HUDEP-2 (cell line): ENCODE measurements around the gene STARD3.

Experiments
- DNase-seq, 76 experiments: peaks; one replicate each; lab custom pipeline; 2025; ENCODE audit not compliant: unreplicated experiment in 76 of 76; lab: John Stamatoyannopoulos, UW

STARD3 gene

DNA sequence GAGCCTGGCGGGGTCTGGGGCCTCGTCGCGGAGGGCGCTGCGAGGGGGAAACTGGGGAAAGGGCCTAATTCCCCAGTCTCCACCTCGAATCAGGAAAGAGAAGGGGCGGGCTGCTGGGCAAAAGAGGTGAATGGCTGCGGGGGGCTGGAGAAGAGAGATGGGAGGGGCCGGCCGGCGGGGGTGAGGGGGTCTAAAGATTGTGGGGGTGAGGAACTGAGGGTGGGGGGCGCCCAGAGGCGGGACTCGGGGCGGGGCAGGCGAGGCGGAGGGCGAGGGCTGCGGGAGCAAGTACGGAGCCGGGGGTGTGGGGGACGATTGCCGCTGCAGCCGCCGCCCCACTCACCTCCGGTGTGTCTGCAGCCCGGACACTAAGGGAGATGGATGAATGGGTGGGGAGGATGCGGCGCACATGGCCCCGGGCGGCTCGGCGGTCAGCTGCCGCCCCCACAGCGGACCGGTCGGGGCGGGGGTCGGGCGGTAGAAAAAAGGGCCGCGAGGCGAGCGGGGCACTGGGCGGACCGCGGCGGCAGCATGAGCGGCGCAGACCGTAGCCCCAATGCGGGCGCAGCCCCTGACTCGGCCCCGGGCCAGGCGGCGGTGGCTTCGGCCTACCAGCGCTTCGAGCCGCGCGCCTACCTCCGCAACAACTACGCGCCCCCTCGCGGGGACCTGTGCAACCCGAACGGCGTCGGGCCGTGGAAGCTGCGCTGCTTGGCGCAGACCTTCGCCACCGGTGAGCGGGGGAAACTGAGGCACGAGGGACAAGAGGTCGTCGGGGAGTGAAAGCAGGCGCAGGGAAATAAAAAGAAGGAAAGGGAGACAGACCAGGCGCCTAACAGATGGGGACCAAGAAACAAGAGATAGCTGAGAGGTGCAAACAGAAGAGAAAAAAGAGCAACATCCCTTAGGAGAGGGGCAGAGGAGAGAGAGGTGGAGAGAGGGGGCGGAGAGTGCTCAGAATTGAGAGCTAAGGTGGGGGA lies 31.3 kb downstream of the STARD3 start, which contains the start of gene PNMT:
Gene PNMT (plus strand): TSS at position 509 of the 980 bp plus-strand sequence. CDS start 23 bp downstream, at position 532.
- peak in 62 of 76 experiments; percentile 35 to 91 (median 72) for DNase-seq

DNA sequence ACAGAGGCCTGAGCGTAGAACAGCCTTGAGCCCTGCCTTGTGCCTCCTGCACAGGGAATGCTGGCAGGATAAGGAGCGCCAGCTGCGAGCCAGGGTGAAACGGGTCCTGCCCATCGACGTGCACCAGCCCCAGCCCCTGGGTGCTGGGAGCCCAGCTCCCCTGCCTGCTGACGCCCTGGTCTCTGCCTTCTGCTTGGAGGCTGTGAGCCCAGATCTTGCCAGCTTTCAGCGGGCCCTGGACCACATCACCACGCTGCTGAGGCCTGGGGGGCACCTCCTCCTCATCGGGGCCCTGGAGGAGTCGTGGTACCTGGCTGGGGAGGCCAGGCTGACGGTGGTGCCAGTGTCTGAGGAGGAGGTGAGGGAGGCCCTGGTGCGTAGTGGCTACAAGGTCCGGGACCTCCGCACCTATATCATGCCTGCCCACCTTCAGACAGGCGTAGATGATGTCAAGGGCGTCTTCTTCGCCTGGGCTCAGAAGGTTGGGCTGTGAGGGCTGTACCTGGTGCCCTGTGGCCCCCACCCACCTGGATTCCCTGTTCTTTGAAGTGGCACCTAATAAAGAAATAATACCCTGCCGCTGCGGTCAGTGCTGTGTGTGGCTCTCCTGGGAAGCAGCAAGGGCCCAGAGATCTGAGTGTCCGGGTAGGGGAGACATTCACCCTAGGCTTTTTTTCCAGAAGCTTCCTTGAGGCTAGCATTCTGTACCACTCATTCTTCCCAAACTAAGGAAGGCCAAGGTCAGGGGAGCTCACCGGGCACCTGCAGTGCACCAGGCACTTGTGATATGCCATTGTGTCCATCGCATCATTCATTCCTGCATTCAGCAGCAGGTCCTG lies 33.2 kb downstream of the STARD3 start:
- DNase-seq: peak in 2 of 76 experiments; percentile 23 to 50

DNA sequence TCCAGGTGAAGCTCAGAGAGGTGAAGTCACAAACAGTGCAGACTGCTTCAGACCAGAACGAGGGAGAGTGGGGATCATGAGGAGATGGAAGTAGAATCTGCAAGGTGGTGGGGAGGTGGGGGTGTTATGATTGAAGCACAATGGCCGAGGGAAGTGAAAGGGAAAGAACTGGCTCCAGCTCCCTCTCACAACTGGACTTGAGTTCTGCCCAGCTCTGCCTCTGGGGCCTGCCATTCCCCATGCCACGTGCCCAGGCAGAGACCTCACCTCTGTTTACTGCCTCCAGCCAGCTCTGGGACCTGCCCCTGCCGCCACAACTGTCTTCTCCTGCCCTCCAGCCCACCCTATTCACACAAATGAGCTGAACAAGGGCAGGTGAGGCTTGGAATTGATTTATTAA lies 33.8 kb downstream of the STARD3 start:
- DNase-seq: peak in 1 of 76 experiments; percentile 19

DNA sequence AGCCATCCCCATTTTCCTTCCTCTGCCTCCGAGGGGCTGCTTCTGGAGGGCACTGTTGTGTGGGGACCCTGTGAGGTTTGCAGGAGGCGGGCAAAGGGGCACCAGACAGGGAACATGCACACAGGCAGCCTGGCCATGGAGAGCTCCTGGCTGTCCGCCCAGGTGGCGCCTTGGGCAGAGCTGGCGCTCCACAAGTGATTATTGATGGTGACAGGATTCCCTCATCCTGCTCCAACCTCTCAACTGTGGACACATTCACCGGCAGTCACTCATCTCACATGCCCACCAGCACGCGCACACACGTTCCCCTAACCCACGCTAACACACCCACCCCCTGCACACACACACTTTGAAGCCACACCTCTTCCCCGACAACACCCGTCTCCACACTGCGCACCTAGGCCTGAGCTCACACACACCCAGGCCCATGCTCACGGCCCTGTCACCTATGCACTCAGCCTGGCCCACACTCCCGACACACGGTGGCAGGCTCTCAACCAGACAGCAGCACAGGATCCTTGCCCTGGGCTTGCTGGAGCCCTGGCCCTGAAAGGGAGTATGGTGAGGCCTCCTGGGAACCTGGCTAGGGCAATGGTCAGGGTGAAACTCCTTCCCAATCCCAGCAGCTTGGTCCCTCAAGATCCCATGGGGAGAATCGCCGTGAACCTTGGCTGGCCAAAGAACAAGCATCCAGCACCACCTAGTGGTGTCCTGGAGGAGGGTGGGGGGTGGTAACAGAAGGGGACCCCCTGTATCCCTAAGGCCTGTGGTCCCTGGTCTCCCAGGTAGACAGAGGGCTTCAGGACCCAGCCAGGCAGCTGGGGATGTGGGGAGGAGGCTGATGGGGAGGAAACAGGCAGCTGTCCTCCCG lies 34.9 kb downstream of the STARD3 start:
- DNase-seq: peak in 34 of 76 experiments; percentile 15 to 67 (median 46)

DNA sequence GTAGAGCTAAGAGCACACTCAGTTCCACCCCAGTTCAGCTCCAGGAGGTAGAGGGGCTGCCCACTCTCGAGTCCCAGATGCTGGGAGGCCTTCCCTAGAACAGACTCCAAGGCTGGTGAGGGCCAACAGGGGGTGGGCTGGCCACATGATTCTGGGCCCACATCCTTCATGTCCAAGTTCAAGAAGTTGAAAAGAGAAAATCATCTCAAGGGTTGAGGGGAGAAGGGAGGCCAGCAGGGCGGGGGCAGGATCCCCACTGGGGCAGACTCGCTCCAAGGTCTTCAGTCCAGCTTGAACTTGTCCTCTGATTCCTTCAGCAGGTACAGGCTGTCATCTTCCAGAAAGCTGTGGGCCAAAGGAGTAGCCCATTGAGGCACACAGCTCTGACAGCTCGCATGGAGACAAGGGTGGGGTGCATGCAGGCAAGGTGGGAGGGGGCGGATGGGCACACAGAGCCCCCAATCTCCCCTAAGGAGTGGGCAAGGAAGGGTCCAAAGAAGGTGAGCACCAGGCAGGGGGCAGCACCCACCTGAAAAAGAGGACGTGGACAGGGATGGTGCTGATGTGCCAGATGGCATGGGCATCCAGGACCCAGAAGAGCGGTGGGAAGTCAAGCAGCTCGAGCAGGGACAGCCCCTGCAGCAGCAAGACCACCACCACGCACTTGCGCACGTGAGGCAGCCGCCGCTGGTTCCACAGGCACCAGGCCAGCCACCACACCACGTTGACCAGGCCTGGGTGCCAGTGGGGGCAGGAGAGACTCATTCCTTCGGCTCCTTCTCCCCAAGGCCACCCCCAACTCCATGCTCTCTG lies 35.8 kb downstream of the STARD3 start:
- no peak for DNase-seq

DNA sequence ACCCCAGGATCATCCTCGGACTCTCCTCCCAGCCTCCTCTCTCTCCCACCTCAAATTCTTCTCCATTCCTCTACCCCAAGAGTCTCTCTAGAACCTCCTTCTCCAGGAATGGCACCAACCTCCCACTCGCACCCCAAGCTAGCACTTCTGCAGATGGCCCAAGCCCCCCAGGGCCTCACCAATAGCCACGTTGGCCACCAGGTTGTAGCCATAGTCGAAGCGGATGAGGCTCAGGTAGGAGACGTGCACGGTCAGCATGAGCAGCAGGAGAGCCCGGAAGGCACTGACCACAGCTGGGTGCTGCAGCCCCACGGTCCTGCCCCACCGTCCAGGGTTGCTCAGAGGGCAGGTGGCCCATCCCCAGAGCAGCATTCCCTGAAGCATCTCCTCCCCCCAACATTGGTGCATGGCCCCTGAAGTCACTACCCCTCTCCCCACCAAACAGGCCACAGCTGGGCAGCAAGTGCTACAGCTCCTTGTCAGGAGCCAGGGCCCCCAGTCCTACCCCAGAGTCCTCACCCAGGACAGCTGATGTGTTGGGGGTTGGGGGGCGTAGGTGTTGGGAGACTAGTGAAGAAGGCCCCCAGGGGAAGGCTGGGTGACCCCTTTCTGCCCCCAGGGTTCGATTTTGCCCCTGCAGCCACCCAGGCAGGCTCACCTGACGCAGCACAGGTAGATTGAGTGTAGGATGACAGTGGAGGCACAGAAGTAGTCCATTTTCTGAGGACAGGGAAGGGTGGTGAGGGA lies 36.6 kb downstream of the STARD3 start:
- no peak for DNase-seq

DNA sequence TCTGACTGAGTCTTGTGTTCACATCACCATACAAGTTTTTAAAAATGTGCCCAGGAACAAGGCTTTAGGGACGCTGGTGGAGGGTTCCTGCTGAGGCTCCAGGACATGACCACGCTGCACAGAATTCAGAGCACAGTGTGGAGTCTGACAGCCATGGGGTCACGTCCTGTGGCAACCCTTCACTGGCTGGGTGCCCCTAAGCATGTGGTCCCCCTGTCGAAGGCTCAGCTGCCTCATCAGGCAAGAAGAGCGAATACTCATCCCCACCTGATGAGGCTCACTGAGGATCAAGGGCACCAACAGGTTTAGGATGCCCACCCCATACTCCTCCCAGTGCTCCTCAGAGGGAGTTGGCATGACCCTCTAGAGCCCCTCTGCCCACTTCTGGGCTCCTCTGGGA lies 37.2 kb downstream of the STARD3 start:
- no peak for DNase-seq

DNA sequence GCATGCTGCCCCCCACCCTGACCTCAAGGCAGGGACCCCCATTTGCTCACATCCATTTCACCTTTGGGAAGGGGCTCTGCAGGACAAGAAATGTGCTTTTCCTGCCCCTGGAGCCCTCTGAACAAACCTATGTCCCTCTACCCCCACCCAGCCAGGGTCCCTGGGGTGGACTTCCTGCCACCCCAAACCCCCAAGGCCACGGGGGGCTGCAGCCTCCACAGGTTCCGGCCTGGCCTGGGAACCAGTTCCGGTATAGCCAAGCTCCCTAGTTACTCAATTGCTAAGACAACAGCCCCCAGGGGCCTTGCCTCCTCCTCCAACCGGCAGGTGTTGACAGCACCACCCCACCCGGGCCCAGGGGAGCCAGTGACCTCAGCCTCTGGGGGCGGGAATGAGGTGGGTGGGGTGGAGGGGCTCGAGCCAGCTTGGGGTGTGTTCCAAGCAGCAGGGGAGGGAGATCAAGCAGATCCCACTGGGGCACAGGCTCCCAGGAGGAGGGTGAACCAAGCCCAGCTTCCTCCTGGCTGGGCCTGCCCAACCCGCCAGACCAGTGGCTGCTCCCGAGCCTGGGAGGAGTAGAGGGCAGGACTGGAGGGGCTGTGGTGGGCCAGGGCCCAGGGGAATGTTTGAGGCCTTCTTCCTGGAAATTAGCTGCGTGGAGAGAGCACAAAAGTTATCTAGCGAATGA lies 37.9 kb downstream of the STARD3 start:
- peak in 49 of 76 experiments; percentile 16 to 78 (median 50) for DNase-seq

DNA sequence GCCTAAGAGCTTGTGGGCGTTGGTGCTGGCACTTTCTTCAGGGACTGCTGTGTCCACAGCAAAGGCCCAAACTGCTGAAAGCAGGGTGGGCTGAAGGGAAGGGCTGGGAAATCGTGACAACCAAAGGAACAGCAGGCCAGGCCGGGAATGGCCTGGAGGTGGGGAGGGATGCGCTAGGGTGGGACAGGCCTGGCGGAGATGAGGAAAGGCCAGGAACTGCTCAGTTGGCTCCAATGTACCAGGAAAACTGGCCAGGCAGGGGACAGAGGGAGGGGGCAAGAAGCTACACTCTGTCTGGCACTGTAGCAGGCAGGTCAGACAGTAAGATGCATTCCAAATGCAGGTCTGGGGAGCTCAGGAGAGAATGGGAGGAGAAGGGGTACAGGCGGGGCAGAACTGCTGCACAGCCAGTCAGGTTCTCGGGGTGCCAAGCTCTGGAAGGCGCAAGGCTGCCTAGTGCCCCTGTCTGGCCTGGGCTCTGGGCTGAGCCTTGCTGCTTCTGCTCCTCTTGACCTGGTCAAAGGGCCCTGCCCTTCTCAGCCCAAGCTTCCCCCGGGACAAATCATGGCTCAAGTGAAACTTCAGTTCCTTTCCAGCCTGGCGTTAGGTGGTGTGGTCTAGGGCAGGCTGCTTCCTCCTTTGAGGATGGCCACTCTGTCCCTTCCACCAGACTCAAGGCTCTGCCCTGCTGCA lies 38.6 kb downstream of the STARD3 start:
- DNase-seq: peak in 2 of 76 experiments; percentile 49 to 52

DNA sequence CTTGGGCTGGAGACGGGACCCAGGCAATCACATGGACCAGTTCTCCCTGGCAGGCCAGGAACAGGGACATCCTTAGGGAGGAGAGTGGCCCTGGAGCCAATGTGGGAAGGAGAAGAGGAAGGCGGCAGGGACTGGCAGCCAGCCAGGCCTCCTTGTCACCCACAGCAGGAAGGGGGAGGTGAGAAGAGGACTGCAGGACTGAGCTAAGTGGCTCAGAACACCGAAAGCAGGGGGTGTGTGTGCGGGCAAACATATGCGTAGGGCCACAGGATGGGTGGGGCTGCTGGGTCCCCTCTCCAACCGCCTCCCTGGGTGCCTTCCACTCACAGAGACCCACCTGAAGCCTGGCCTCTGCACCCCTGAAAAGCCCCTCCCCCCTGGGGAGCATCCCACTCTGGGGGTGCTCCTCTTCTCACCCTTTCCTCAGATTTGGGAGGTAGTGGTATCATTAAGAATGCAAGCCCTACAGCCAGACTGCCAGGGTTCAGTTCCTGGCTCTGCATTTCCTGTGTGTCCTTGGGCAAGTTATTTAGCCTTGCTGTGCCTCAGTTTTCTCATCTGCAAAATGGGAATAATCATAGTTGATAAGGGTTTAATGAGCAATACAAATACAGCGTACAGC lies 39.4 kb downstream of the STARD3 start:
- peak in 64 of 76 experiments; percentile 24 to 84 (median 62) for DNase-seq

DNA sequence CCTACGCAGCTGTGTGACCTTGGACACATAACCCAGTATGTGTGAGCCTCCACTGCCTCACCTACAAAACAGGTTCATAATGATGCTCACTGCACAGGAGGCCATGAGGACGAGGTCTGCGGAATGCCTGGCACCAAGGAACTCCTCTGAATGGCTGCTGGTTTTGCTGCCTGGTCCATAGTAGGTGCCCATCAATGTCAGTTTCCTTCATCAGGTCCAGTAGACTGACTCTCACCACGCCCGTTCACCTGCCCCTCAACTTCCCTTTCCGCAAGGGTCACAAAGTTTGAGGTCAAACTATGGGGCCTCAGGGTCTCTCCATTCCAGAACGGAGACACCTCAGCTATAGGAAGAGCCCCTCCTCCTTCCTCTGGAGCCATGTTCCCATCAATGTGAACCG lies 40.1 kb downstream of the STARD3 start:
- DNase-seq: no peak

DNA sequence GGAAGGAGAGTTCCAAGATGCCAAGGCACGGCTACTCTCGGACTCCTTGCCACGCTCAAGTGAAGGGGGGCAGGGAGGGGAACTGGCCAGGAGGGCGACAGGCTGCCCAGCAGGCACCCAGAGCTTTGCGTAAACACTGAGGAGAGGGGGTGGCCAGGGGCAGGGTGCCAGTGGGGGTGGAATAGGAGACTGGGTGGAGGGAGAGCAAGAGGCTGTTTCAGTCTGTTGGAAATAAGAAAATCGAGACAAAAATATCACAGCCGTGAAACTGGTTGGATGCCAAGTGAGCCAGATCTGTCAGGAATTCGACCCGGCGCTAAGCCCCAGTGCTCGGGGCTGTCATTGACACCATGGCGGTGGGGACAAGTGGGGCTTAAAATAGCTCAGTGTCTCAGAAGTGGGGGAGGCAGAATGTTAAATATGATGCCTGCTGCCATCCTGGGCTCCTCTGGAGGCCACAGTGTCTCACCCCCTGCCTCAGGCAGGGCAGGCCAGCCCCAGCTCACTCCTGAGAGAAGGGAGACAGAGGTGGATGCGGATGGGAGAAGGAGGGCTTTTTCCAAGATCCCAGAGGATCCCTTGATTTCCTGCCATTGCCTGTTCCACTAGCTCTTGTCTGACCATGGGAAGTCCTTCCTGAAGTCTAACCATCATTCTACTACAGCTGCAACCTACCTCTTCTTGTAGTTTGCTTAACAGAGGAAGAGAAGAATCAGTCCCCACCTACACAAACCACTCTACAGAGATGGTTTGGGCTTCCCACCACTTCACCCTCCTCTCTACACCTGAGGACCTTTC lies 40.8 kb downstream of the STARD3 start:
- no peak for DNase-seq

DNA sequence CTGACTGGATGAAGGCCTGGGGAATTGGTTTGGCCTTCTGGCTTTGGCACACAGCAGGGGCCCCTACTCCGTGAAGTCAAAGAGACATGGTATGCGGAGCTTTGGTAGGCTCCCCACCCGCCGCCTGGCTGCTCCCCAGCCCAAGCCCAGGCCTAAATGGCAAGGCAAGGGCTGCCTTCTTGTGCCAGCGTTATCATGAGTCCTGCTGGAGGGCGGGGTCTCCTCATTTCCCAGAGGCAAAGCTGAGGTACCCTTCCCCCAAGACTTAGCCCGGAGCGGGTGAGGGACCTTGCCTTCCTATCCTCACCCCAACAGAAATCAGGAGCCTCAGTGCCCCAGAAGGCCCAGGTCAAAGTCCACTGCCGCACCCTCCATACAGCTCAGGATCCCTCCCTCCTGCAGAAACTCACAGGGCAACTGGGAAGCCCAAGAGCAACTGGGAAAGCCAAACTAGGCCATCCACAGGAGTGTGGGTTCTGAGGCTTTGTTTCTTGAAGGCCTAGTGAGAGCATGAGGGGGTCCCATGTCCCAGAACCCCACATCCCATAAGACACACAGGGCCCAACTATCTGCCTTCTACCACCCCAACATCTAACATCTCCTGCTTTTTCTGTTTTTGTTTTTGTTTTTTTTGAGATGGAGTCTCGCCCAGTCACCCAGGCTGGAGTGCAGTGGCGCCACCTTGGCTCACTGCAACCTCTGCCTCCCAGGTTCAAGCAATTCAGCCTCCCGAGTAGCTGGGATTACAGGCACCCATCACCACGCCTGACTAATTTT lies 41.6 kb downstream of the STARD3 start:
- DNase-seq: peak in 19 of 76 experiments; percentile 14 to 58 (median 26)

DNA sequence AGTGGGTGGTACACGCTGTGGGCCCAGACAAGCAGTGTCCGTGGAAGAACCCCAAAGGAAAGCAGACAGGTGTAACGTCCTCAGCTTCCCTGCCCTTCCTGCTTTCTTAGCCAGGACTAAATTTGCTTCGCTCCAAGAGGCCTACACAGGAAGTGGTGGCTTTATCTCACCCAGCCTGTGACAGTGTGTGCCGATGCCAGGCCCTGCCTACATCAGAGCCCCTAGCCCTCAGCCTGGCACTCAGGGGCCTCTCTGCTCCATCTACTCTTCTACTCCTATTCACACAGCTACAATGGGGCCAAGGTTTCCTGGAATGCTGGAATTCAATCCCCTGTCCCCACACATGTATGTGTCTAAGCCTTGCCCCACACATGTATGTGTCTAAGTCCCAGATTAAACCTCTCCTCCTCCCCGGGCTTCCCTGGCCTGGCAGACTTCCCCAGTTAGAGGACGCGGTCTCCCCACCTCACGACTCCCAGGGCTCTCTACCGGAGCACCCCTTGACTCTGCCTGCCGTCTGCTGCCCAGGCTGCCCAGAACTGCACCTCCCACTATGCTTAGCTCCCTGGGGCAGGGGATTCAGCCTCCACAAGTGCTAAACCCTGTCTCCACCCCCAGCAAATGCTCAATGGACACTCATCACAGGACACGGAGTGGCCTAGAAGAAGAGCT lies 42.7 kb downstream of the STARD3 start:
- DNase-seq: peak in 59 of 76 experiments; percentile 22 to 75 (median 45)
